Measurements from ENCODE around the gene ZRSR2. TPM values are rescaled to one million over a fixed set of nuclear protein-coding genes. Genes with fewer than 3 reads are reported as not detected.
A peak's percentile ranks its signal among the peaks of the same experiment; 100 is the strongest.

ZRSR2 gene
- total and polyA plus RNA-seq, 10 of the 15 experiments (the other 5 are each of a cell fraction or from before 2014, with no cell fraction given), result 8.8 to 34.1 (median 15.6) TPM

- ChIA-PET RAD21 (ENCODE audit: unreplicated experiment) (interaction anchor here (0.5 to 3.1 kb wide), 4 partner anchors 9 to 93 kb away, joined by 3 to 20 read pairs (median 3); no protein-coding TSS in a partner anchor), SMC1A (ENCODE audit: uncharacterized antibody, unreplicated experiment) (interaction anchor here (1.0 to 3.0 kb wide), 7 partner anchors 9 to 281 kb away, joined by 3 to 16 read pairs (median 7); no protein-coding TSS in a partner anchor), CTCF (interaction anchor here (0.6 to 1.8 kb wide), 5 partner anchors 26 to 283 kb away, joined by 3 to 6 read pairs (median 4); no protein-coding TSS in a partner anchor), POLR2A (interaction anchor here (2.9 kb wide), 1 partner anchor 66 kb away, joined by 18 read pairs; the partner anchor contains the start of gene ZRSR2)
- no peak for ATAC-seq
- Histone ChIP-seq H3K4me3 (0 out of 2 replicates have a peak overlapping the region, but pooled peaks have one; percentile 31), H4K20me1 (ENCODE audit: control insufficient read depth, insufficient read depth) (no peaks in the 10 kb centered on the region), H2AFZ (ENCODE audit: control insufficient read depth, low read depth, low read length) (peak overlapping the region; percentile 94), H3K9me3 (replicated peaks; ENCODE audit: control insufficient read depth, insufficient read depth, low read length) (no peaks in the 10 kb centered on the region), H3K27me3 (replicated peaks in 1 of 2; ENCODE audit: control insufficient read depth in 2 of 2, insufficient read depth in 2 of 2, low read length in 1 of 2) (no peaks in the 10 kb centered on the region), H3K79me2 (ENCODE audit: control insufficient read depth, insufficient read depth, low read length) (peaks cover 18% of the 10 kb centered on the region), H3K4me1 (ENCODE audit: control insufficient read depth, insufficient read depth, low read length) (0 out of 2 replicates have a peak, but pooled peaks cover 3% of the 10 kb centered on the region), H3K4me2 (ENCODE audit: control insufficient read depth, insufficient read depth) (peak overlapping the region; percentile 80), H3K36me3 (ENCODE audit: control insufficient read depth in 2 of 2, insufficient read depth in 2 of 2, low read length in 1 of 2) (no peaks in the 10 kb centered on the region), H3K9ac (ENCODE audit: control insufficient read depth, insufficient read depth, low read length) (peak overlapping the region; percentile 53), H3K27ac (ENCODE audit: control insufficient read depth, insufficient read depth) (peak overlapping the region; percentile 90)
- DNase-seq (ENCODE audit: low read depth, low spot score), result no peak
- intact Hi-C loops (cut with micrococcal nuclease; ENCODE audit: unreplicated experiment), result loop anchor here (10.0 kb wide), 1 partner anchor 358 kb away; no protein-coding TSS in a partner anchor
- in situ Hi-C loops (cut with MboI), result no loop called here
- 57% methylated on average over 1 of the region's 1 CpG for WGBS (ENCODE audit: insufficient coverage, insufficient replicate concordance, low lambda C conversion rate, missing lambda C conversion rate)
- no peak for TF ChIP-seq BHLHE40 (IDR thresholded peaks at IDR 0.05; ENCODE audit: borderline replicate concordance in 1 of 2, low read depth in 2 of 2, low read length in 1 of 2)
- TF ChIP-seq RUNX3 (IDR thresholded peaks at IDR 0.05; ENCODE audit: low read length), result no peak
- TF ChIP-seq, protein P1, sequence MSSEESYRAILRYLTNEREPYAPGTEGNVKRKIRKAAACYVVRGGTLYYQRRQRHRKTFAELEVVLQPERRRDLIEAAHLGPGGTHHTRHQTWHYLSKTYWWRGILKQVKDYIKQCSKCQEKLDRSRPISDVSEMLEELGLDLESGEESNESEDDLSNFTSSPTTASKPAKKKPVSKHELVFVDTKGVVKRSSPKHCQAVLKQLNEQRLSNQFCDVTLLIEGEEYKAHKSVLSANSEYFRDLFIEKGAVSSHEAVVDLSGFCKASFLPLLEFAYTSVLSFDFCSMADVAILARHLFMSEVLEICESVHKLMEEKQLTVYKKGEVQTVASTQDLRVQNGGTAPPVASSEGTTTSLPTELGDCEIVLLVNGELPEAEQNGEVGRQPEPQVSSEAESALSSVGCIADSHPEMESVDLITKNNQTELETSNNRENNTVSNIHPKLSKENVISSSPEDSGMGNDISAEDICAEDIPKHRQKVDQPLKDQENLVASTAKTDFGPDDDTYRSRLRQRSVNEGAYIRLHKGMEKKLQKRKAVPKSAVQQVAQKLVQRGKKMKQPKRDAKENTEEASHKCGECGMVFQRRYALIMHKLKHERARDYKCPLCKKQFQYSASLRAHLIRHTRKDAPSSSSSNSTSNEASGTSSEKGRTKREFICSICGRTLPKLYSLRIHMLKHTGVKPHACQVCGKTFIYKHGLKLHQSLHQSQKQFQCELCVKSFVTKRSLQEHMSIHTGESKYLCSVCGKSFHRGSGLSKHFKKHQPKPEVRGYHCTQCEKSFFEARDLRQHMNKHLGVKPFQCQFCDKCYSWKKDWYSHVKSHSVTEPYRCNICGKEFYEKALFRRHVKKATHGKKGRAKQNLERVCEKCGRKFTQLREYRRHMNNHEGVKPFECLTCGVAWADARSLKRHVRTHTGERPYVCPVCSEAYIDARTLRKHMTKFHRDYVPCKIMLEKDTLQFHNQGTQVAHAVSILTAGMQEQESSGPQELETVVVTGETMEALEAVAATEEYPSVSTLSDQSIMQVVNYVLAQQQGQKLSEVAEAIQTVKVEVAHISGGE (CRISPR knock-in tag; IDR thresholded peaks at IDR 0.05), result no peak
- no peak for TF ChIP-seq CBX5 (IDR thresholded peaks at IDR 0.05; ENCODE audit: low read depth)
- TF ChIP-seq, protein P2, sequence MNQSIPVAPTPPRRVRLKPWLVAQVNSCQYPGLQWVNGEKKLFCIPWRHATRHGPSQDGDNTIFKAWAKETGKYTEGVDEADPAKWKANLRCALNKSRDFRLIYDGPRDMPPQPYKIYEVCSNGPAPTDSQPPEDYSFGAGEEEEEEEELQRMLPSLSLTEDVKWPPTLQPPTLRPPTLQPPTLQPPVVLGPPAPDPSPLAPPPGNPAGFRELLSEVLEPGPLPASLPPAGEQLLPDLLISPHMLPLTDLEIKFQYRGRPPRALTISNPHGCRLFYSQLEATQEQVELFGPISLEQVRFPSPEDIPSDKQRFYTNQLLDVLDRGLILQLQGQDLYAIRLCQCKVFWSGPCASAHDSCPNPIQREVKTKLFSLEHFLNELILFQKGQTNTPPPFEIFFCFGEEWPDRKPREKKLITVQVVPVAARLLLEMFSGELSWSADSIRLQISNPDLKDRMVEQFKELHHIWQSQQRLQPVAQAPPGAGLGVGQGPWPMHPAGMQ (IDR thresholded peaks at IDR 0.05; ENCODE audit: borderline replicate concordance), result no peak
- TF ChIP-seq SUZ12 (IDR thresholded peaks at IDR 0.05; ENCODE audit: unreplicated experiment), result no peak
- no peak for TF ChIP-seq EED (IDR thresholded peaks at IDR 0.05; ENCODE audit: low read depth)
- TF ChIP-seq NBN (IDR thresholded peaks at IDR 0.05), result no peak
- TF ChIP-seq ZNF592 (IDR thresholded peaks at IDR 0.05), result no peak
- no peak for TF ChIP-seq EZH2 (IDR thresholded peaks at IDR 0.05; ENCODE audit: borderline replicate concordance, control insufficient read depth, low read depth, low read length)
- TF ChIP-seq ZNF24 (IDR thresholded peaks at IDR 0.05), result no peak
- TF ChIP-seq, protein P3, sequence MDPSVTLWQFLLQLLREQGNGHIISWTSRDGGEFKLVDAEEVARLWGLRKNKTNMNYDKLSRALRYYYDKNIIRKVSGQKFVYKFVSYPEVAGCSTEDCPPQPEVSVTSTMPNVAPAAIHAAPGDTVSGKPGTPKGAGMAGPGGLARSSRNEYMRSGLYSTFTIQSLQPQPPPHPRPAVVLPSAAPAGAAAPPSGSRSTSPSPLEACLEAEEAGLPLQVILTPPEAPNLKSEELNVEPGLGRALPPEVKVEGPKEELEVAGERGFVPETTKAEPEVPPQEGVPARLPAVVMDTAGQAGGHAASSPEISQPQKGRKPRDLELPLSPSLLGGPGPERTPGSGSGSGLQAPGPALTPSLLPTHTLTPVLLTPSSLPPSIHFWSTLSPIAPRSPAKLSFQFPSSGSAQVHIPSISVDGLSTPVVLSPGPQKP (IDR thresholded peaks at IDR 0.05; ENCODE audit: low read depth, low read length), result no peak
- TF ChIP-seq FOS (IDR thresholded peaks at IDR 0.05; ENCODE audit: borderline replicate concordance, extremely low read depth, insufficient read length), result no peak
- no peak for TF ChIP-seq RELA (IDR thresholded peaks at IDR 0.05; ENCODE audit: borderline replicate concordance, partially characterized antibody)
- no TSS peak for BruUV-seq (replicated peaks)
- FAIRE-seq, result no peak
Measured at GRCh38 chrX:15856636-15857035, 66.4 kb downstream of the ZRSR2 start.
